Sigmoid colon (tissue), 7 donors: Measurements from ENCODE around the gene CNTNAP4. TPM values are rescaled to one million over a fixed set of nuclear protein-coding genes. Genes with fewer than 3 reads are reported as not detected.

Experiments used
- DNase-seq: peaks from one replicate; pipeline ENCODE4 v3.0.0-alpha.2; 2019
- H3K27ac ChIP-seq, 4 donors: fragments of 200-600 bp; sonication (generic); one replicate each; pipeline ENCODE4 v1.5.1; 2016 to 2019; ENCODE audit warnings: mild to moderate bottlenecking in 1 of 4
- H3K27me3 ChIP-seq, 3 donors: fragments of 200-600 bp; sonication (generic); one replicate each; pipeline ENCODE4 v1.5.1; 2019; ENCODE audit warnings: mild to moderate bottlenecking in 1 of 3
- H3K36me3 ChIP-seq, 4 donors: fragments of 200-600 bp; sonication (generic); one replicate each; pipeline ENCODE4 v1.5.1; 2016 to 2019
- H3K4me1 ChIP-seq, 4 donors: fragments of 200-600 bp; sonication (generic); one replicate each; pipeline ENCODE4 v1.5.1; 2017 to 2019
- H3K4me3 ChIP-seq, 4 donors: fragments of 200-600 bp; sonication (generic); one replicate each; pipeline ENCODE4 v1.5.1; 2017 to 2019; ENCODE audit warnings: mild to moderate bottlenecking in 2 of 4, moderate library complexity in 1 of 4
- H3K9me3 ChIP-seq, 4 donors: fragments of 200-600 bp in 3 of 4; sonication (generic) in 3 of 4; one replicate each; pipeline versions ENCODE4 v1.5.1 to v1.6.1; 2013 to 2019
- CTCF ChIP-seq, 4 experiments: fragments of 450-650 bp in 3 of 4; fragments of 200-600 bp in 1 of 4; IDR thresholded peaks; one replicate each; pipeline ENCODE4 v1.5.1; 2016 to 2019; ENCODE audit warnings: antibody characterized with exemption in 4 of 4, mild to moderate bottlenecking in 3 of 4, moderate library complexity in 2 of 4
- EP300 ChIP-seq, 4 donors: sonication (generic); formaldehyde crosslinking; IDR thresholded peaks; one replicate each; pipeline ENCODE4 v1.6.1; 2017; ENCODE audit warnings: antibody characterized with exemption in 4 of 4
- POLR2A ChIP-seq, 2 donors: fragments of 450-650 bp; IDR thresholded peaks; one replicate each; pipeline ENCODE4 v1.6.1; 2016; ENCODE audit warnings: antibody characterized with exemption in 2 of 2, mild to moderate bottlenecking in 2 of 2, moderate library complexity in 2 of 2
- POLR2AphosphoS5 ChIP-seq, 4 donors: sonication (generic); formaldehyde crosslinking; IDR thresholded peaks; one replicate each; pipeline ENCODE4 v1.6.1; 2017; ENCODE audit warnings: antibody characterized with exemption in 4 of 4
- WGBS, 2 donors: extraction: QIAGEN DNeasy Blood & Tissue Kit; methylation state at CpG; one replicate each; pipeline ENCODE4 v1.1.7; 2013; 5-methylcytosine and 5-hydroxymethylcytosine counted together
- intact Hi-C: fragments of 100-400 bp; cut with DNase I; formaldehyde crosslinking; loops from one replicate; pipeline ENCODE4 v1.15.1; 2023
- polyA plus RNA-seq, 3 donors: library from polyadenylated mRNA; stranded (reverse); fragments of 200-250 nt; gene quantifications; one replicate each; pipeline ENCODE4 v1.2.3, GENCODE V29; 2013
- total RNA-seq, 4 donors: library from RNA; depleted of rRNA; stranded (reverse); fragments of >200 nt; gene quantifications; one replicate each; pipeline ENCODE4 v1.1.0, GENCODE V29; 2016
- donor health status: healthy with polysubstance abuse.
- donor health status: Bipolar disorder and iron deficiency.
- donor health status: healthy.

Gene CNTNAP4
- total and polyA plus RNA-seq, 7 donors = under 0.01 to 1.4 (median 0.22) TPM; not detected in 1

- Histone ChIP-seq H3K36me3 (no peaks in the 10 kb centered on the region), H3K9me3 (no peaks in the 10 kb centered on the region), H3K4me1 (no peaks in the 10 kb centered on the region), H3K27me3 (no peaks in the 10 kb centered on the region), H3K27ac (no peak overlapping the region), H3K4me3 (no peak overlapping the region)
- TF ChIP-seq CTCF (IDR thresholded peaks at IDR 0.05) (no peak), EP300 (IDR thresholded peaks at IDR 0.05) (no peak), POLR2AphosphoS5 (IDR thresholded peaks at IDR 0.05) (no peak)
- 64 to 65% methylated on average over 3 of the region's 3 CpGs for WGBS, 2 donors
- DNase-seq = no peak
- intact Hi-C loops = no loop called here
These were observed 66.6 kb downstream of the CNTNAP4 start for GRCh38 chr16:76343769-76344168.

GRCh38 chr16:76345163-76345661 is 68.0 kb downstream of the CNTNAP4 start:
- no peaks in the 10 kb centered on the region for H3K36me3 ChIP-seq
- TF ChIP-seq POLR2A (IDR thresholded peaks at IDR 0.05) = no peak
- no peak for DNase-seq
- H3K27ac ChIP-seq = no peak overlapping the region
- 65 to 79% methylated on average over 3 of the region's 3 CpGs for WGBS, 2 donors
- intact Hi-C loops = no loop called here
- H3K4me3 ChIP-seq = no peak overlapping the region
- H3K27me3 ChIP-seq = no peaks in the 10 kb centered on the region
- no peaks in the 10 kb centered on the region for H3K9me3 ChIP-seq
- no peaks in the 10 kb centered on the region for H3K4me1 ChIP-seq

- Histone ChIP-seq H3K27me3 (no peaks in the 10 kb centered on the region), H3K27ac (no peak overlapping the region), H3K4me1 (no peaks in the 10 kb centered on the region), H3K36me3 (no peaks in the 10 kb centered on the region), H3K9me3 (no peaks in the 10 kb centered on the region), H3K4me3 (no peak overlapping the region)
- intact Hi-C loops = no loop called here
- TF ChIP-seq POLR2A (IDR thresholded peaks at IDR 0.05) = no peak
- no peak for DNase-seq
- 76 to 91% methylated on average over 3 of the region's 3 CpGs for WGBS, 2 donors
These were observed 69.0 kb downstream of the CNTNAP4 start for GRCh38 chr16:76346210-76346609.

- DNase-seq = no peak
- Histone ChIP-seq H3K4me3 (no peak overlapping the region), H3K27ac (no peak overlapping the region), H3K9me3 (no peaks in the 10 kb centered on the region), H3K36me3 (no peaks in the 10 kb centered on the region), H3K4me1 (no peaks in the 10 kb centered on the region), H3K27me3 (no peaks in the 10 kb centered on the region)
- WGBS, 2 donors = 82 to 85% methylated on average over 5 of the region's 5 CpGs
- no peak for TF ChIP-seq EP300 (IDR thresholded peaks at IDR 0.05)
- intact Hi-C loops = no loop called here
These were observed 74.2 kb downstream of the CNTNAP4 start for GRCh38 chr16:76351441-76351840.

GRCh38 chr16:76360404-76360803 is 83.2 kb downstream of the CNTNAP4 start:
- Histone ChIP-seq H3K27me3 (no peaks in the 10 kb centered on the region), H3K36me3 (no peaks in the 10 kb centered on the region), H3K4me1 (no peaks in the 10 kb centered on the region), H3K4me3 (no peak overlapping the region), H3K27ac (no peak overlapping the region), H3K9me3 (no peaks in the 10 kb centered on the region)
- intact Hi-C loops = no loop called here
- no peak for DNase-seq
- TF ChIP-seq CTCF (IDR thresholded peaks at IDR 0.05) (no peak), POLR2AphosphoS5 (IDR thresholded peaks at IDR 0.05) (no peak), EP300 (IDR thresholded peaks at IDR 0.05) (no peak)
- WGBS, 2 donors = 65 to 84% methylated on average over 1 of the region's 1 CpG

- Histone ChIP-seq H3K27ac (no peak overlapping the region), H3K4me1 (no peaks in the 10 kb centered on the region), H3K4me3 (no peak overlapping the region), H3K9me3 (no peaks in the 10 kb centered on the region), H3K36me3 (no peaks in the 10 kb centered on the region), H3K27me3 (no peaks in the 10 kb centered on the region)
- no peak for DNase-seq
- intact Hi-C loops = no loop called here
- TF ChIP-seq POLR2AphosphoS5 (IDR thresholded peaks at IDR 0.05) (no peak), POLR2A (IDR thresholded peaks at IDR 0.05) (no peak), EP300 (IDR thresholded peaks at IDR 0.05) (no peak), CTCF (IDR thresholded peaks at IDR 0.05) (no peak)
- WGBS, 2 donors = 36 to 40% methylated on average over 4 of the region's 4 CpGs
These were observed 93.1 kb downstream of the CNTNAP4 start for GRCh38 chr16:76370344-76370743.
